ENCODE data around the gene RANBP10.

Gene RANBP10

DNA sequence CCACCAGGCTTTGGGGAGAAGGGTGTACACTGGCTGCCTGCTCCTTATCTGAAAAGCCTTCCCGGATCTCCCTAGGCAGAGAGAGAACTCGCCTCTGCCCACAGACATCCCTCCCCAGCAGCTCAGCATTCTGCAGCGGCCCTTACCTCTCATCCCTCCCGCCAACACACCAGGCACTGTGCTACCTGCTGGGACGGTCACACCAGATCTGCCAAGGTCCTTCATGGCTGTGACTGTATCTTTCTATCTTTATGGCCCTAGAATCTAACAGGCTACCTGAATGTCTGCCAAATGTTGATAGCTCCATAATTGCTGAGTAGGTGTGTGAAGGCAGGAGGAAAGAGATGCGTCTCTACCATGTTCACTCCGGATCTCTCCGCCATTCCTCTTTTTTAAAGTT lies 8.2 kb upstream of the RANBP10 start:
- no peaks in the 10 kb centered on the region for H4K20me1 ChIP-seq
- H3K4me1 ChIP-seq = peaks cover 0 to 4% (median 0%) of the 10 kb centered on the region in 10 experiments; a peak in 2 of 20 replicates
- H3K27ac ChIP-seq = no peak overlapping the region
- TF ChIP-seq Cebpa-rat (IDR thresholded peaks at IDR 0.05) = no peak
- H3K4me3 ChIP-seq = no peak overlapping the region
- H3K9me3 ChIP-seq (replicated peaks in 1 of 11) = no peaks in the 10 kb centered on the region
- no peak overlapping the region for H3K4me2 ChIP-seq
- H3K36me3 ChIP-seq = no peaks in the 10 kb centered on the region
- H3K27me3 ChIP-seq = no peaks in the 10 kb centered on the region
- no peak overlapping the region; a peak in 1 of 22 replicates for H3K9ac ChIP-seq

DNA sequence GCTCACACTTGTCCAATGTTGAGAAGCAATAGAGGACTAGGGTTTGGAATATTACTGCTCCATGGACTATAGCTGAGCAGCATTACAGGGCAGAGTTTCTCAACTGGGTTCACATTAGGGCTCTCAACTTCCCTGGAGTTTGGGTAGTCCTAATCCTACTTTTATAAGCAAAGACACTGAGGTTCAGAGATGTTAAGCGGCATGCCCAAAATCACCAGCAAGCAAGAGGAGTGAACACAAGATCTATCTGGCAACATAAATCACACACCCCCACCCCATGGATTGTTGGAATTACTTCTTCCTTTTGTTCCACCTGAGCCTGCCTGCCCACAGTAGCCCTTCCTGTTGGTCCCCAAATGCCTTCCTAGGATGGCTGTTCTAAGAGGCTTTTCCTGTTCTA lies 5.5 kb upstream of the RANBP10 start:
- TF ChIP-seq Cebpa-rat (IDR thresholded peaks at IDR 0.05) = no peak
- Histone ChIP-seq H3K27me3 (no peaks in the 10 kb centered on the region), H3K9me3 (replicated peaks in 1 of 11) (no peaks in the 10 kb centered on the region), H3K4me3 (no peak overlapping the region), H3K9ac (no peak overlapping the region), H3K4me1 (peaks cover 6 to 11% (median 7%) of the 10 kb centered on the region in 10 experiments; a peak in 18 of 20 replicates), H4K20me1 (no peaks in the 10 kb centered on the region), H3K36me3 (no peaks in the 10 kb centered on the region), H3K4me2 (no peak overlapping the region), H3K27ac (no peak overlapping the region)

DNA sequence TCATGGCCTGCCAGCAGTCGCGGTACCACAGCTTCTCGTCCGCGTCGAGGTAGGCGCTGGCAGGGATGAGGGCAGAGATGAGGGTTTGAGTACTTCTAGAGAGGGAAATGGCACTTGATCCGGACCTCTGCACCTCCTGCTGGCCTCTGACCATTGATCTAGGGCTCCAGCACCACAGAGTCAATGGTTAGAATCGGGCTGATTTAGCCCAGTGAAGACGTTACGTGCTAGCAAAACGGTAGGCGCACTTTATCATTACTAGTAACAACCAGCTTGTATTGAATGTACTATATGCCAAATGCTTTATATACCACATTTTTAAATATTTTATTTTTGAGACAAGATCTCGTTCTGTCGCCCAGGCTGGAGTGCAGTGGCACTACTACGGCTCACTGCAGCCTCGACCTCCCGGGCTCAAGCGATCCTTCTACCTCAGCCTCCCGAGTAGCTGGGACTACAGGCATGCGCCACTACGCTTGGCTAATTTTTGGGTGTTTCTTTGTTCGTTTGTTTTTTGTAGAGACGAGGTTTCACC lies 855 bp upstream of the RANBP10 start:
- TF ChIP-seq Cebpa-rat (IDR thresholded peaks at IDR 0.05) = no peak
- Histone ChIP-seq H4K20me1 (peaks cover under 1 to 17% (median 10%) of the 10 kb centered on the region in 11 experiments; a peak in 14 of 22 replicates), H3K4me1 (peaks cover 41 to 45% (median 43%) of the 10 kb centered on the region in 10 experiments), H3K27me3 (no peaks in the 10 kb centered on the region), H3K36me3 (peaks cover 10 to 30% (median 23%) of the 10 kb centered on the region in 11 experiments; a peak in 21 of 22 replicates), H3K4me2 (peak overlapping the region; percentile 64 to 93 (median 87)), H3K4me3 (peak overlapping the region; percentile 80 to 100 (median 92)), H3K27ac (peak overlapping the region in 10 of 11 experiments; percentile 78 to 89 (median 83); a peak in 18 of 22 replicates), H3K9me3 (replicated peaks in 1 of 11) (no peaks in the 10 kb centered on the region), H3K9ac (peak overlapping the region; percentile 50 to 95 (median 91); a peak in 21 of 22 replicates)

DNA sequence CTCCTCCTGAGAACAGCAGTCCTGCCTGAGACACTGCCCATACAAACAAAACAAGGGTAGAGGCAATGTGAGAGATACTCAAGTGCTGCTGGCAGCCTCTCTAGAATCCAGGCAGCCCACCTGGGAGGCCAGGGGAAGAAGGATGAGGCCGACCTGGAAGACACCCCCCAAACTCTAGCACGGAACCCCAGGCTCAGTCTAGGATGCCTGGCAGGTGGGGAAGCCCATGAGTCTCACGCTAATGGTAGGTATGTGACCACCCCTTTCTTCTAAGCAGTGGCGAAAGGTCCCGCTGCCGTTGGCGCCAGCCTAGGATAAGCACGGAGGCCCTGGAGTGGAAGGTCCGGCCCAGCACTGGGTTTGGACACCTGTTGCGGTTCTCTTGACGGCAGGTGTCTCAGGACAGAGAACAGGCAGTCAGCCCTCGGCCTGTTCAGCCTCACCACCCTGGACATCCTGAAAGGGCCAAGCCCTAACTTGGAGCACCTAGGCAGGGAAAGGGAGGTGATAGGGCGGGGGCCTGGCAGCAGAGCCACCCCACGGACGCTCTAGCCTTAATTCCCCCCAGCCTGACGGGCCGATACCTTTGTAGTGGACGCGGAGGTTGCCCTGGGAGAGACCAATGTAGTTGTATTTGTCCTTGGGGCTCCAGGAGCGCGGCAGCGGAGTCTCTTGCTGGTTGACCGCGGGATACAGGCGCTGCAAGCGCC lies 487 bp downstream of the RANBP10 start:
- H3K27ac ChIP-seq = peak overlapping the region; percentile 78 to 89 (median 82)
- peak overlapping the region; percentile 94 to 100 (median 98) for H3K4me2 ChIP-seq
- H3K27me3 ChIP-seq = no peaks in the 10 kb centered on the region
- H3K36me3 ChIP-seq = peaks cover 23 to 43% (median 33%) of the 10 kb centered on the region in 11 experiments
- peaks cover 54 to 58% (median 57%) of the 10 kb centered on the region in 10 experiments for H3K4me1 ChIP-seq
- H3K9ac ChIP-seq = peak overlapping the region; percentile 85 to 97 (median 92)
- H4K20me1 ChIP-seq = peaks cover 14 to 30% (median 23%) of the 10 kb centered on the region in 11 experiments; a peak in 21 of 22 replicates
- H3K4me3 ChIP-seq = peak overlapping the region; percentile 80 to 100 (median 92)
- TF ChIP-seq Cebpa-rat (IDR thresholded peaks at IDR 0.05) = no peak
- no peaks in the 10 kb centered on the region for H3K9me3 ChIP-seq (replicated peaks in 1 of 11)

DNA sequence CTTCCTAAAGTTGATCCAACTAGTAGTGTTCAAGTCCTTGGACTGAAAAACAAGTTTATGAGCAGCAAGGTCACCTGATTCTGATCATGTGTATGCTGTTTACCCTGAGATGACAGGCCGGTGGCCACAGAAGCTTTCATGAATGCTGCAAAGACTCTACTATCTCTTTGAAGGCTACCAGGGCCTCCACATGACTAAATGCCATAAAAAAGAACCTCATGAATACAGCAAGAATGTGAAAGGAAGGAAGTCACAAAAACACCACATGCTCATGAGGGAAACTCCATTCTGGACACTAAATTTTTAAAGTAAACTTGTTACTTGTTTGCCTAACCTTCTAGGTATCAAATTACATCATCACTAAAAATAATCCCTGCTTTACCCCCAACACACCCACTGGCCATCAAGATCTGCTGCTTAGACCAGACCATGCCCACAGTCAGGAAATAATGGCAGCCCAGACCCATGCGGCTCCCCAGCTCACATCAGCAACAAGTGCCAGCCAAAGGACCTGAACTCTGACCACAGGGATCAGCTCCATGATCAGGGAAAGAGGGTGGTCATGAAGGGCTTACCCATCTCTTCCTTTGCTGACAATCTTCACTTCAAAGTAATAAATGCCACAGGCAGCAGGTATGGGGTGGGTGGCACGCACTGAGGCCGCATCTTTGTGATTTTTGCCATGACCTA lies 1.4 kb downstream of the RANBP10 start:
- peaks cover 23 to 39% (median 32%) of the 10 kb centered on the region in 11 experiments; a peak in 21 of 22 replicates for H4K20me1 ChIP-seq
- H3K4me2 ChIP-seq = peak overlapping the region; percentile 94 to 100 (median 98)
- H3K4me1 ChIP-seq = peaks cover 63 to 67% (median 65%) of the 10 kb centered on the region in 10 experiments
- H3K9ac ChIP-seq = peak overlapping the region; percentile 85 to 97 (median 92); a peak in 21 of 22 replicates
- H3K9me3 ChIP-seq (replicated peaks in 1 of 11) = no peaks in the 10 kb centered on the region
- H3K36me3 ChIP-seq = peaks cover 32 to 52% (median 41%) of the 10 kb centered on the region in 11 experiments
- H3K4me3 ChIP-seq = peak overlapping the region; percentile 80 to 100 (median 92)
- H3K27ac ChIP-seq = peak overlapping the region in 7 of 11 experiments; percentile 78 to 89 (median 84); a peak in 11 of 22 replicates
- no peaks in the 10 kb centered on the region for H3K27me3 ChIP-seq
- no peak for TF ChIP-seq Cebpa-rat (IDR thresholded peaks at IDR 0.05)

DNA sequence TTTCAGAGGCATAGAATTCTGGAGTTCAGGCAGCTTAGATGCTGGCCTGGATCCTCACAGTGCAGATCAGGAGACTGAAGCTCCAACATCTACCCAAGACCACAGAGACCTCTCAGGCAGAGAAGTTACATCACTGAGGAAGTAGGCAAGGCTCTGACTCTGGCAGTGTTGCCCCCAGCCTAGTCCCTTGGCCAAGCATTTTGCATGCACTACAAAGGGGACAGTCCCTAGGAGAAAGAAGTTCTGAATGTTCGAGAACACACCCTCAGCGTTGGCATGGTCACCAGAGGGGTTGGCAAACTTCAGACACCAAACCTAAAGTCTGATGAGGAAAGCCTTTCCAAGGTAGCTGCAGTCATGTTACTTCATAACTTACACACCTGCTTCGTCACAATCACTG lies 2.5 kb downstream of the RANBP10 start:
- H3K9me3 ChIP-seq (replicated peaks in 1 of 11) = no peaks in the 10 kb centered on the region
- H3K36me3 ChIP-seq = peaks cover 41 to 63% (median 52%) of the 10 kb centered on the region in 11 experiments
- H3K4me1 ChIP-seq = peaks cover 64 to 69% (median 67%) of the 10 kb centered on the region in 10 experiments
- H3K27ac ChIP-seq = peak overlapping the region in 3 of 11 experiments; percentile 78 to 88 (median 86); a peak in 5 of 22 replicates
- H3K4me2 ChIP-seq = peak overlapping the region; percentile 0 to 100 (median 98); a peak in 18 of 22 replicates
- peak overlapping the region in 3 of 11 experiments; percentile 92 to 97 (median 94); a peak in 4 of 22 replicates for H3K9ac ChIP-seq
- peaks cover 28 to 46% (median 41%) of the 10 kb centered on the region in 11 experiments; a peak in 21 of 22 replicates for H4K20me1 ChIP-seq
- H3K27me3 ChIP-seq = no peaks in the 10 kb centered on the region
- peak overlapping the region in 2 of 10 experiments; percentile 87 to 99; a peak in 2 of 20 replicates for H3K4me3 ChIP-seq
- no peak for TF ChIP-seq Cebpa-rat (IDR thresholded peaks at IDR 0.05)

DNA sequence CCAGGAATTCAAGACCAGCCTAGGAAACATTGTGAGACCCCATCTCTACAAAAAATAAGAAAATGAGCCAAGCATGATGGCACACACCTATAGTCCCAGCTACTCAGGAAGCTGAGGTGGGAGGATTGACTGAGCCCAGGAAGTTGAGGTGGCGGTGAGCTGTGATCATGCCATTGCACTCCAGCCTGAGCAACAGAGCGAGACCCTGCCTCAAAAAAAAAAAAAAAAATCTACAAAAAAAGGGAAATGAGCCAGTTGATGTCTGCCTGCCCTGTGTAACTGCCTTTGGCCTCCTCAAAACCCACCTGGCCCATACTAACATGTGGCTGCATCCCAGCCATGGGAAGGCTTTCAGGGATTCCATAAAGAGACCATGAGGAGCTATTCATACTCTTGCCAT lies 4.5 kb downstream of the RANBP10 start:
- no peak for TF ChIP-seq Cebpa-rat (IDR thresholded peaks at IDR 0.05)
- Histone ChIP-seq H3K27me3 (no peaks in the 10 kb centered on the region), H3K9ac (peak overlapping the region in 1 of 11 experiments; percentile 21; a peak in 1 of 22 replicates), H3K27ac (peak overlapping the region in 1 of 11 experiments; percentile 10; a peak in 1 of 22 replicates), H3K4me1 (peaks cover 57 to 62% (median 58%) of the 10 kb centered on the region in 10 experiments), H4K20me1 (peaks cover 46 to 66% (median 61%) of the 10 kb centered on the region in 11 experiments), H3K4me3 (no peak overlapping the region), H3K36me3 (peaks cover 59 to 83% (median 71%) of the 10 kb centered on the region in 11 experiments), H3K4me2 (peak overlapping the region; percentile 72 to 99 (median 96)), H3K9me3 (replicated peaks in 1 of 11) (no peaks in the 10 kb centered on the region)

DNA sequence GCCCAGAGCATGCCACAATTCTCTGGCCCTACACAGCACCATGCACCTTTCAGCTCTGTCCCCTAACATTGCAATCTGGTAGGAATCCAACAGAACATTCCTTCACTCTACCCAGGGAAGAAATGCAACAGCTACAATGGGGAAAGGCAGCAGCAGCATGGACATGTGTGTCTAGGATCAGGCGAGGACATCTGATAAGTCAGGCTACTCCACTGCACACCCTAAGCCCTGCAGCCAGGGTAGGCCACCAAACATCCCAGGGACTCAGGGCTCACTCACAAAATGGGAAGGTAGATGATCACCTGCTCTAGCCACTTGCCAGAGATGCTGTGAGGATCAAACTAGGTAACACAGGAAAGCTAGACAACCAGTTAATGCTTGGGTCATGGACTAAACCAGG lies 5.1 kb downstream of the RANBP10 start:
- H3K36me3 ChIP-seq = peaks cover 64 to 90% (median 76%) of the 10 kb centered on the region in 11 experiments
- no peak for TF ChIP-seq Cebpa-rat (IDR thresholded peaks at IDR 0.05)
- no peaks in the 10 kb centered on the region for H3K9me3 ChIP-seq (replicated peaks in 1 of 11)
- no peaks in the 10 kb centered on the region for H3K27me3 ChIP-seq
- peak overlapping the region in 1 of 11 experiments; percentile 21; a peak in 1 of 22 replicates for H3K9ac ChIP-seq
- no peak overlapping the region for H3K4me3 ChIP-seq
- H3K27ac ChIP-seq = no peak overlapping the region; a peak in 1 of 22 replicates
- H4K20me1 ChIP-seq = peaks cover 52 to 73% (median 68%) of the 10 kb centered on the region in 11 experiments
- H3K4me2 ChIP-seq = peak overlapping the region; percentile 72 to 99 (median 96)
- peaks cover 57 to 62% (median 58%) of the 10 kb centered on the region in 10 experiments for H3K4me1 ChIP-seq
